ENCODE results near the gene ADRM1. TPM values are rescaled to one million over a fixed set of nuclear protein-coding genes. Genes with fewer than 3 reads are reported as not detected.

The ADRM1 gene
- total RNA-seq, 1 donor from 2014 or later, result 188 TPM

- DNase-seq (ENCODE audit: low spot score), result no peak
- no peaks in the 10 kb centered on the region for H3K4me1 Mint-ChIP-seq (ENCODE audit: low read depth)
- H3K27ac Mint-ChIP-seq, result no peak overlapping the region
- peaks cover 3% of the 10 kb centered on the region for H3K36me3 Mint-ChIP-seq (ENCODE audit: low read depth)
- peaks cover 2% of the 10 kb centered on the region for H3K27me3 Mint-ChIP-seq (ENCODE audit: insufficient read depth)
- intact Hi-C loops (cut with micrococcal nuclease), result no loop called here
- H3K9me3 Mint-ChIP-seq, result peaks cover 13% of the 10 kb centered on the region
- no peak overlapping the region for H3K4me3 Mint-ChIP-seq
Measured at GRCh38 chr20:62350629-62351422, 48.0 kb downstream of the ADRM1 start.

DNA sequence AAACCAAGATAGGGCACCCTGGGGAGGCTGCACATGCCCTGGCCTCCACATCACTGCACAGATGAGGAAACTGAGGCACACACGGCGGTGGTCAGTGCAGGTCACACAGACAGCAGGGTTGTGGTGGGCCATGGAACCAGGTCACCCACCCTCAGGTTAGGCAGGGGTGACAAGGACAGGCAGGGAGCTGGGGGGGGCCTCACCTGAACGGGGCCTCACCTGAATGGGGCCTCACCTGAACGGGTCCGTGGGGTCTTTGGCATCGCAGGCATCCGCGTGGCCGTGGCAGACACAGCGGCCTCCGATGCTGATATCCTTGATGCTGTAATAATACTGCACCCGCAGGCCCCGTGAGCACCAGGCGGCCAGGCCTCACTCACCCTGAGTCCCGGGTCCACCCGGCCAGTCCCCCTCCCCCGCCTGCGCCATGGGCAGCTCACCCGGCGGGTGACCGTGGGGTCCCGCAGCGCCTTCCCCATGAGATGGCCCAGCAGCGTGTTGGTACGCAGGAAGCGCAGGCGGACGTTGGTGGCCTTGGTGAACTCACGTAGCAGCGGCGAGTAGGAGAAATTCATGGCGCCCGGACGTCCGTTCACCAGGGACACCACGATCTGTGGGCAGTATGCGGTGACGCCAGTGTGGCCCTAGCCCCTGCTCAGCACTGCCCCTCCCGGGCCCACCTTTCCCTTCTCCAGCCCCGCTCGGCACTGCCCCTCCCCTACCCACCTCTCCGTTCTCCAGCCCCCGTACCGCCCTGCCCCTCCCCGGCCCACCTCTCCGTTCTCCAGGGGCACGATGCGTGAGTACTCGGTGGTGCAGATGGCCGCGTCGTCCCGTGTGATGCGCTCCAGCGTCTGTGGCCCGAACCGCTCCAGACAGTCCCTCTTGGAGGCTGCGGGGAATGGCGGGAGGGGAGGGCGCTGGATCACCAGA, 48.9 kb downstream of the ADRM1 start:
- no peaks in the 10 kb centered on the region for H3K4me1 Mint-ChIP-seq (ENCODE audit: low read depth)
- H3K27me3 Mint-ChIP-seq (ENCODE audit: insufficient read depth), result peaks cover 2% of the 10 kb centered on the region
- intact Hi-C loops (cut with micrococcal nuclease), result no loop called here
- peaks cover 3% of the 10 kb centered on the region for H3K36me3 Mint-ChIP-seq (ENCODE audit: low read depth)
- no peak overlapping the region for H3K4me3 Mint-ChIP-seq
- no peak for DNase-seq (ENCODE audit: low spot score)
- H3K27ac Mint-ChIP-seq, result no peak overlapping the region
- peaks cover 13% of the 10 kb centered on the region for H3K9me3 Mint-ChIP-seq

- no peak for DNase-seq (ENCODE audit: low spot score)
- Mint-ChIP-seq H3K4me1 (ENCODE audit: low read depth) (no peaks in the 10 kb centered on the region), H3K36me3 (ENCODE audit: low read depth) (peaks cover 3% of the 10 kb centered on the region), H3K4me3 (no peak overlapping the region), H3K27ac (no peak overlapping the region), H3K9me3 (peaks cover 13% of the 10 kb centered on the region), H3K27me3 (ENCODE audit: insufficient read depth) (peaks cover 2% of the 10 kb centered on the region)
- intact Hi-C loops (cut with micrococcal nuclease), result no loop called here
Measured at GRCh38 chr20:62352402-62353288, 49.8 kb downstream of the ADRM1 start.

- peaks cover 8% of the 10 kb centered on the region for H3K9me3 Mint-ChIP-seq
- intact Hi-C loops (cut with micrococcal nuclease), result no loop called here
Measured at GRCh38 chr20:62353289-62354030, 50.7 kb downstream of the ADRM1 start.

GRCh38 chr20:62354031-62354808, 51.4 kb downstream of the ADRM1 start:
- Mint-ChIP-seq H3K27me3 (ENCODE audit: insufficient read depth) (peaks cover 2% of the 10 kb centered on the region), H3K9me3 (peaks cover 3% of the 10 kb centered on the region), H3K4me1 (ENCODE audit: low read depth) (no peaks in the 10 kb centered on the region), H3K27ac (no peak overlapping the region), H3K36me3 (ENCODE audit: low read depth) (no peaks in the 10 kb centered on the region), H3K4me3 (no peak overlapping the region)
- intact Hi-C loops (cut with micrococcal nuclease), result no loop called here
- DNase-seq (ENCODE audit: low spot score), result no peak

More at GRCh38 chr20:62353289-62354030, 50.7 kb downstream of the ADRM1 start:
- no peak overlapping the region for H3K4me3 Mint-ChIP-seq
- H3K36me3 Mint-ChIP-seq (ENCODE audit: low read depth), result peaks cover 3% of the 10 kb centered on the region
- no peaks in the 10 kb centered on the region for H3K4me1 Mint-ChIP-seq (ENCODE audit: low read depth)
- H3K27ac Mint-ChIP-seq, result no peak overlapping the region
- H3K27me3 Mint-ChIP-seq (ENCODE audit: insufficient read depth), result peaks cover 2% of the 10 kb centered on the region
- DNase-seq (ENCODE audit: low spot score), result no peak

DNA sequence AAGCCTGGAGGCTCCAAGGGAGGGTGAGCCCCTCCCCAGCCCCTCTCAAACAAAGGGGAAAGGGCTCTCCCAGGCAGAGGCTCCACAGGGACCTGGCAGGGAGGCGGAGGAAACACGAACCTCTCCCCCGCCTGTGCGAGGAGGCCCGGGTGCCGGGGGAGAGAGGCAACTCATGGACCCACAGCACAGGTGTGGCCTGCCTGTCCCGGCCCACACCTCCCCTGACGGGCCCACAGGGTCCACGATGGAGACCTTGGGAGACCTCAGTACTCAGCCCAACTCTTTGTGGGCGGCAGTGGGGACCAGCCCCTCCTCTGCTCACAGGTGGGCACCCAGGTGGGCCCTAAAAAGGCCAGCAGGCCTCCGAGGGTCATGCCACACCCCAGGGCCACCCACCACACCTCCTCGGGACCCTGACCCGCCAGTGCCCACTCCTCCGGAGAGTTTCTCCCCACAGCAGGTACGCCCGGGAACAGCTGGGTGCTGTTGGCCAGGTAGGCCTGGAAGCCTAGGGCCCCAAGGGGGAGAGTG, 52.1 kb downstream of the ADRM1 start:
- no peak for DNase-seq (ENCODE audit: low spot score)
- Mint-ChIP-seq H3K4me3 (no peak overlapping the region), H3K27ac (no peak overlapping the region), H3K36me3 (ENCODE audit: low read depth) (no peaks in the 10 kb centered on the region), H3K9me3 (no peaks in the 10 kb centered on the region), H3K4me1 (ENCODE audit: low read depth) (no peaks in the 10 kb centered on the region), H3K27me3 (ENCODE audit: insufficient read depth) (no peaks in the 10 kb centered on the region)
- intact Hi-C loops (cut with micrococcal nuclease), result no loop called here

- Mint-ChIP-seq H3K4me1 (ENCODE audit: low read depth) (no peaks in the 10 kb centered on the region), H3K27ac (no peak overlapping the region), H3K4me3 (no peak overlapping the region), H3K36me3 (ENCODE audit: low read depth) (no peaks in the 10 kb centered on the region), H3K9me3 (no peaks in the 10 kb centered on the region), H3K27me3 (ENCODE audit: insufficient read depth) (no peaks in the 10 kb centered on the region)
- no peak for DNase-seq (ENCODE audit: low spot score)
- intact Hi-C loops (cut with micrococcal nuclease), result no loop called here
Measured at GRCh38 chr20:62355516-62355877, 52.7 kb downstream of the ADRM1 start.

- no peaks in the 10 kb centered on the region for H3K27me3 Mint-ChIP-seq (ENCODE audit: insufficient read depth)
- H3K4me3 Mint-ChIP-seq, result no peak overlapping the region
- no peak for DNase-seq (ENCODE audit: low spot score)
Measured at GRCh38 chr20:62355878-62356588, 53.2 kb downstream of the ADRM1 start.

DNA sequence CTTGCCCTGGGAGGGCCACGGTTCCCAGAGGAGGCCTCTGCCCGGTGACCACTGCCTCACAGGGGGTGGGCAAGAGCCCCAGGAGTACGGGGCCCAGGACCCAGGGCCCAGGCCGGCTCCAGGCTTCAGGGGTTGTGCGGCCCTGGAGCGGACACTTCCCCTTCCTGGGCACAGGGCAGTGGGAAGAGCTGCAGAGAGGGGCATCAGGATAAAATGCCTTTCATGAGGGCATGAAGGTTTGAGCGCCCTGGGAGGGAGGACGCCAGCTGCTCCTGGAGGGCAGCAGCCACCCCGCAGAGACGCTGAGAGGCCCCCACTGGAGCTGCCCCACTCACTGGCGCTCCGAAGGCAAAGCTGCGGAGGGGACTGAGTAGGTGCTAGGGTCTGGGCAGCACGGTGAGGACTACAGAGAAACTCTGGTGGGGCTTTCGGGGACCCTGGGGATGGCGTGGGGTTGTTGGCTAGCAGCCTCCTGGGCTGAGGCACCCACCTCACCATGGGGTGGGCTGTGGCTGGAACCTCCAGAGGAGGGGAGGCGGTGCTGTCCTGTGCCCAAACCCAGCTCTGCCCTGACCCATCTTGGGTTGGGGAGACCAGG, 53.9 kb downstream of the ADRM1 start:
- DNase-seq (ENCODE audit: low spot score), result no peak
- no peaks in the 10 kb centered on the region for H3K4me1 Mint-ChIP-seq (ENCODE audit: low read depth)
- intact Hi-C loops (cut with micrococcal nuclease), result no loop called here
- no peaks in the 10 kb centered on the region for H3K36me3 Mint-ChIP-seq (ENCODE audit: low read depth)
- H3K27ac Mint-ChIP-seq, result no peak overlapping the region
- no peak overlapping the region for H3K4me3 Mint-ChIP-seq
- H3K27me3 Mint-ChIP-seq (ENCODE audit: insufficient read depth), result no peaks in the 10 kb centered on the region
- H3K9me3 Mint-ChIP-seq, result no peaks in the 10 kb centered on the region

More at GRCh38 chr20:62355878-62356588, 53.2 kb downstream of the ADRM1 start:
- H3K4me1 Mint-ChIP-seq (ENCODE audit: low read depth), result no peaks in the 10 kb centered on the region
- H3K36me3 Mint-ChIP-seq (ENCODE audit: low read depth), result no peaks in the 10 kb centered on the region
- intact Hi-C loops (cut with micrococcal nuclease), result no loop called here
- no peaks in the 10 kb centered on the region for H3K9me3 Mint-ChIP-seq
- no peak overlapping the region for H3K27ac Mint-ChIP-seq

DNA sequence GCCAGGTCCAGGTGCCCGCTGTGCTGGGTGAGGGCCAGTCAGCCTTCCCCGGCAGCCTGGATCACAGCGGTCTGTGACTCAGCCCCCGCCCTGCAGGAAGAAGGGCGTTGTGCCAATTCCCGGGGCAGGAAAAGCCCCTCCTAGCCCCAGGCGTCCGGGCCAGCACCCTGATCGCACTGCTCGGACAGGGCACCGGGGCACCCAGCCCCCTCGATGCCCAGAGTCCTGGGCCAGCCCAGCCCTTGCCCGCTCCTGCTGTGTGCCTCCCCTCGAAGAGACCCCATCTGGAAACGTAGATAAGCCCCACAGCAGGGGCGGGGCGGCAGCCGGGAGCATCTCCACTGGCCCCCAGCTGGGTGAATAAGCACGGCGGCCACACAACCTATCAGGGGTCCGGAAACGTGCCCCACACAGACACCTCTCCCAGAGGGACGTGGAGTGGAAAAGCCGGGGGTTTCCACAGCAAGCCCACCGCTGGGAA, 54.4 kb downstream of the ADRM1 start:
- Mint-ChIP-seq H3K4me3 (no peak overlapping the region), H3K9me3 (no peaks in the 10 kb centered on the region), H3K27ac (no peak overlapping the region), H3K27me3 (ENCODE audit: insufficient read depth) (no peaks in the 10 kb centered on the region), H3K4me1 (ENCODE audit: low read depth) (no peaks in the 10 kb centered on the region), H3K36me3 (ENCODE audit: low read depth) (no peaks in the 10 kb centered on the region)
- no peak for DNase-seq (ENCODE audit: low spot score)
- intact Hi-C loops (cut with micrococcal nuclease), result no loop called here
